ENCODE measurements around the gene ARPP19.
"Not testable (repeated sequence)": the region's sequence is repeated elsewhere in the genome, so short reads cannot be mapped to it uniquely, and the experiment has no call there.

ARPP19 gene

GRCh38 chr15:52512869-52513268 is 56.0 kb downstream of the ARPP19 start:
- not testable (repeated sequence) for DNase-seq (ENCODE audit: low read depth in 2 of 2)

GRCh38 chr15:52511084-52511483 is 57.7 kb downstream of the ARPP19 start:
- no peak for DNase-seq (ENCODE audit: low read depth in 2 of 2)

GRCh38 chr15:52509500-52510245 is 59.2 kb downstream of the ARPP19 start:
- no peak for DNase-seq (ENCODE audit: low read depth in 2 of 2)

- DNase-seq (ENCODE audit: low read depth in 2 of 2) = no peak
Measured at GRCh38 chr15:52506549-52506948, 62.3 kb downstream of the ARPP19 start.

- DNase-seq (ENCODE audit: low read depth in 2 of 2) = no peak
Measured at GRCh38 chr15:52505151-52505550, 63.7 kb downstream of the ARPP19 start.

GRCh38 chr15:52503788-52504496 is 64.9 kb downstream of the ARPP19 start:
- no peak for DNase-seq (ENCODE audit: low read depth in 2 of 2)

- DNase-seq (ENCODE audit: low read depth in 2 of 2) = no peak
Measured at GRCh38 chr15:52502608-52503007, 66.2 kb downstream of the ARPP19 start.

- no peak for DNase-seq (ENCODE audit: low read depth in 2 of 2)
Measured at GRCh38 chr15:52499506-52499905, 69.3 kb downstream of the ARPP19 start.

- DNase-seq (ENCODE audit: low read depth in 2 of 2) = no peak
Measured at GRCh38 chr15:52498706-52499105, 70.1 kb downstream of the ARPP19 start.

Data from stimulated activated CD4-positive, alpha-beta T cell treated with anti-CD3 and anti-CD28 coated beads, Interleukin-1b, Interleukin-23, amount 100 ng/mL, for 4 hours (primary cell).